Neutrophil (primary cell): Measurements from ENCODE around the gene EPHB3.
A peak's percentile ranks its signal among the peaks of the same experiment; 100 is the strongest.

ENCODE experiments used
- H3K27ac ChIP-seq: fragments of 200-600 bp; sonication (generic); 2 replicates; pipeline ENCODE4 v1.5.1; 2016; ENCODE audit warnings: mild to moderate bottlenecking, moderate library complexity
- H3K27me3 ChIP-seq: fragments of 200-600 bp; sonication (generic); 2 replicates; pipeline ENCODE4 v1.6.0; 2016; ENCODE audit warnings: mild to moderate bottlenecking
- H3K36me3 ChIP-seq: fragments of 200-600 bp; sonication (generic); 2 replicates; pipeline ENCODE4 v1.5.1; 2017
- H3K4me1 ChIP-seq, 2 experiments: fragments of 200-600 bp in 1 of 2; sonication (generic) in 1 of 2; 1 replicate in 1 of 2; 2 replicates in 1 of 2; pipeline versions ENCODE4 v1.5.1 to v1.6.1; 2013 to 2016; ENCODE audit warnings: low read depth in 1 of 2, low read length in 1 of 2, mild to moderate bottlenecking in 1 of 2, moderate library complexity in 1 of 2; ENCODE audit not compliant: control insufficient read depth in 1 of 2, insufficient read depth in 1 of 2
- H3K4me3 ChIP-seq, 2 experiments: fragments of 200-600 bp in 1 of 2; sonication (generic) in 1 of 2; 1 replicate in 1 of 2; 2 replicates in 1 of 2; pipeline ENCODE4 v1.5.1; 2013 to 2016; ENCODE audit warnings: low read depth in 1 of 2, low read length in 1 of 2, mild to moderate bottlenecking in 1 of 2, moderate library complexity in 1 of 2
- H3K9me3 ChIP-seq: fragments of 200-600 bp; sonication (generic); 2 replicates; pipeline ENCODE4 v1.5.1; 2016
- CTCF ChIP-seq: fragments of 200-600 bp; sonication (generic); IDR thresholded peaks from 2 replicates; pipeline ENCODE4 v1.5.1; 2016; ENCODE audit warnings: antibody characterized with exemption

Gene EPHB3

GRCh38 chr3:184524981-184525336, 36.6 kb upstream of the EPHB3 start:
- Histone ChIP-seq H3K27ac (no peak overlapping the region), H3K36me3 (no peaks in the 10 kb centered on the region), H3K9me3 (no peaks in the 10 kb centered on the region), H3K4me1 (peaks cover 10 to 13% of the 10 kb centered on the region in 2 experiments), H3K4me3 (peak overlapping the region; percentile 46 to 56), H3K27me3 (peaks cover 79% of the 10 kb centered on the region)
- no peak for TF ChIP-seq CTCF

- Histone ChIP-seq H3K27ac (no peak overlapping the region), H3K36me3 (no peaks in the 10 kb centered on the region), H3K4me3 (peak overlapping the region; percentile 46 to 56), H3K27me3 (peaks cover 79% of the 10 kb centered on the region), H3K4me1 (peaks cover 10 to 13% of the 10 kb centered on the region in 2 experiments), H3K9me3 (no peaks in the 10 kb centered on the region)
- TF ChIP-seq CTCF, result no peak
These were observed 36.1 kb upstream of the EPHB3 start for GRCh38 chr3:184525337-184526087.

- H3K27ac ChIP-seq, result no peak overlapping the region
- H3K4me3 ChIP-seq, result peak overlapping the region in 1 of 2 experiments; percentile 56
- peaks cover 84% of the 10 kb centered on the region for H3K27me3 ChIP-seq
- no peak for TF ChIP-seq CTCF
- peaks cover 10 to 13% of the 10 kb centered on the region in 2 experiments for H3K4me1 ChIP-seq
- no peaks in the 10 kb centered on the region for H3K36me3 ChIP-seq
- no peaks in the 10 kb centered on the region for H3K9me3 ChIP-seq
These were observed 35.5 kb upstream of the EPHB3 start for GRCh38 chr3:184526088-184526433.

- Histone ChIP-seq H3K4me3 (no peak overlapping the region), H3K36me3 (no peaks in the 10 kb centered on the region), H3K9me3 (no peaks in the 10 kb centered on the region), H3K27me3 (peaks cover 61% of the 10 kb centered on the region), H3K27ac (no peak overlapping the region), H3K4me1 (no peaks in the 10 kb centered on the region)
- no peak for TF ChIP-seq CTCF
These were observed 29.8 kb upstream of the EPHB3 start for GRCh38 chr3:184531626-184532280.

GRCh38 chr3:184532940-184533732, 28.4 kb upstream of the EPHB3 start:
- H3K27me3 ChIP-seq, result peaks cover 61% of the 10 kb centered on the region
- H3K4me3 ChIP-seq, result no peak overlapping the region
- TF ChIP-seq CTCF, result no peak
- H3K4me1 ChIP-seq, result no peaks in the 10 kb centered on the region
- H3K27ac ChIP-seq, result no peak overlapping the region
- H3K36me3 ChIP-seq, result no peaks in the 10 kb centered on the region
- no peaks in the 10 kb centered on the region for H3K9me3 ChIP-seq
